Endometrium (tissue), 2 donors: ENCODE measurements around the gene KLHL10.

Experiments
- FAIRE-seq: peaks from 2 replicates; lab custom pipeline; 2012; peaks lifted over from hg19 to GRCh38; lab: Jason Lieb, UNC
- donor health status: control.
- donor health status: control.

KLHL10 gene

DNA sequence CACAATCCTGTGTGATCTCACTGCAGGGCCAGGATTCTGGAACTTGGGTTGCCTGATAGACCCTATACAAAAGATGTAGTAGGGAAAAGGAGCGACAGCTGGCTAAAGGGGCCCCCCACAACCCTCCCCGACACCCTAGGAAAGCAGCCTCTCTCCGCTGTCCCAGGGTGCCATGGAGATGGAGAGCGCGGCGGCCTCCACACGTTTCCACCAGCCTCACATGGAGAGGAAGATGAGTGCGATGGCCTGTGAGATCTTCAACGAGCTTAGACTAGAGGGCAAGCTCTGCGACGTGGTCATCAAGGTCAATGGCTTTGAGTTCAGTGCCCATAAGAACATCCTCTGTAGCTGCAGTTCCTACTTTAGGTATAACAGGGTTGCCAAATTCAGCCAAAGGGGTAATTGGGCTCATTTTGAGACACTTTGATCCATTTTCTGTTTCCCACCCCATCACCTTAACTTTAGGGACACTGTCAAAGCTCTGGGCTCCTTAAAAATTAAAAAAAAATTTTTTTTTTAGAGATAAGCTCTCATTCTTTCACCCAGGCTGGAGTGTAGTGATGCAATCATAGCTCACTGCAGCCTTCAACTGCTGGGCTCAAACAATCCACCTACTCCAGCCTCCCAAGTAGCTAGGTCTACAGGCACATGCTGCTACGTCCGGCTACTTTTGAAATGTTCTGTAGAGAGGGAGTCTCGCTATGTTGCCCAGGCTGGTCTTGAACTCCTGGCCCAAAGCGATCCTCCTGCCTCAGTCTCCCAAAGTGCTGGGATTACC lies at the start of gene KLHL10:
Gene KLHL10 (plus strand): TSS at position 65 of the 778 bp plus-strand sequence. CDS start 108 bp downstream, at position 173.
- no peak for FAIRE-seq

DNA sequence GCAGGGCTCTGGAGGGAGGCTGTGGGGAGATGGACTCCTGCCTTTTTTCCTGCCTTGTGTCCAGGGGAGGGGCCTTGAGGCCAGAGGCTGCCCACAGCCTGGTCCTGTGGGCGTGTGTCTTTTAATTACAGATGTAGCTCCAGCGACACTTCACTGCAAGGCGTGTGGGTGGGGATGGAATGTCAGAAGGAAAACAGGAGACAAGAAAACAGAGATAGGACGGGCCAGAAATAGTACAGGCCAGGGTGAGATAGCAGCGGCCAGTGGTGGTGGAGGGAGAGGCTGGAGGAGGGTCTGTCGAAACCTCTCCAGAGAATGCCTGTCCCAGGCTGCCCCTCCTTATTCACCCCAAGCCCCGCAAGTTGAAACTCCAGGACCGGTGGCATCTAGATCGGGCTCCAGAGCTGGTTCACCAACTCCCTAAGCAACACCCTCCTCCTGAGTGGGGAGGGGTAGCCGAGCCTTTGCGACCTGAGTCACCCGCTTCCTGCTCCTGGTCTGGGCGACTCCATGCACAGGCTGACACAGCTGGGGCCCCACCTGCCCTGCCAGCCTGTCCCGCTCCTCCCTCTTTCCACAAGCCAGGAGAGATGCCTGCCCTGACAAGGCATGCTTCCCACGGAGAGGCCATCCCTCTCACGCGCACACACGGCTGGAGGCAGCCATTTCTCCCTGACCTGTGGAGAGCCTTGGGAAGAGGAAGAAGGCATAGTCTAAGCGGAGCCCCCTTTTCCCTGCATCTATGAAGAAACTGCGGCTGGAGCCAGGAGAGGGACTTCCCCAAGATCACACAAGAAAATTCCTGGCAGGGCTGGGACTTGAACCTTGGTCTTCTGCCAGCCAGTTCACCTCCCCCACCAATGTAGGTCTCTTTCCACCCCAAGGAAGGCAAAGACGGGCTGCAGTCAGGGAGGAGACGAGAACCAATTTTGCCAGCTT lies 44.5 kb upstream of the KLHL10 start:
- FAIRE-seq = no peak

GRCh38 chr17:41793784-41794539 lies 43.7 kb upstream of the KLHL10 start:
- FAIRE-seq = no peak

- no peak for FAIRE-seq
Measured at GRCh38 chr17:41794540-41794975, 43.1 kb upstream of the KLHL10 start.

DNA sequence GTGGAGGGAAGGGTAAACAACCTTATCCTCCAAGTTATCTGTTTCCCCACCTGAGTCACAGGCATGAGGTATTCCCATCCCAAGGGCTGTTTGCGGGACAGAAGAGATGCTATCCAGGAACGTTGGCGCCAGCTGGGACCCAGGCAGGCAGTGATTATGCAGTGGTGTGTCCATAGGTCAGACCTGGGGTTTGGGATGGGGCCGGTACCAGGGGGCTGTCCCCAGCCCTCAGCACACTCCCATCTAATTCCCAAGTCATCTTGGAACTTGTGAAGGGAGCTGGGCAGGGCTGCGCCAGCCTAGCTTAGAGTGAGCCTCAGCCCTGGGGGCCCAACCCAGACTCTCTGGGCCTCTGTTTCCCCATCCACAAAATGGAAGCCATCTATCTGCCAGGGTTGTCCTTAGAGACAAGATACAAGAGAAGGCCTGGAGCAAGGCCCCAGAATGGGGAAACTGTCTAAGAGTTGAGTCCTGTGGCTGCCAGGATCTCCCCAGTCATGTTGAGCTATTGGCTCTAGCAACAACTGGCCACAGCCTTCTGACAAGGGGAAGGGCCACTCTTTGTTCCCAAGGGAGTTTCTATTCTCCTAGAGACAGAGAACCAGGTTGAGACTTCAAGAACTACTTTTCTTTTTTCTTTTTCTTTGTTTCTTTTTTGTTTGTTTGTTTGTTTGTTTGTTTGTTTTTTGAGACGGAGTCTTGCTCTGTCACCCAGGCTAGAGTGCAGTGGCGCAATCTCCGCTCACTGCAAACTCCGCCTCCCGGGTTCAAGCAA lies 41.3 kb upstream of the KLHL10 start:
- no peak for FAIRE-seq

DNA sequence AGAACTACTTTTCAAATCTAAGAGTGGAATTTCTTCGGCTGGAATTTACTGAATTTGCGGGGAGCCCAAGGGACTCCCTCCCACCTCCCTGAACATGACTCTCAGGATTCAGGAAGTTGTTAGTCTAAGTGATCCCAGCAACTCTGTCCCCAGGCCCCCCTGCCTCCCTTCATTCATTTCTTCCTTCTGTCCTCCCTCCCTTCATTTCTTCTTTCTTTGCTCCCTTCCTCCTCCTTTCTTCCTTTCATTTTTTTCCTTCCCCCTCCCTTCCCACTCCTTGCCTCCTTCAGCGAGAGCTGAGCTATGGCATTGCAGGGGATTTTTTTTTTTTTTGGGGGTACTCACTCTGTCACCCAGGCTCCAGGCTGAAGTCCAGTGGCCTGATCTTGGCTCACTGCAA lies 40.2 kb upstream of the KLHL10 start:
- no peak for FAIRE-seq

DNA sequence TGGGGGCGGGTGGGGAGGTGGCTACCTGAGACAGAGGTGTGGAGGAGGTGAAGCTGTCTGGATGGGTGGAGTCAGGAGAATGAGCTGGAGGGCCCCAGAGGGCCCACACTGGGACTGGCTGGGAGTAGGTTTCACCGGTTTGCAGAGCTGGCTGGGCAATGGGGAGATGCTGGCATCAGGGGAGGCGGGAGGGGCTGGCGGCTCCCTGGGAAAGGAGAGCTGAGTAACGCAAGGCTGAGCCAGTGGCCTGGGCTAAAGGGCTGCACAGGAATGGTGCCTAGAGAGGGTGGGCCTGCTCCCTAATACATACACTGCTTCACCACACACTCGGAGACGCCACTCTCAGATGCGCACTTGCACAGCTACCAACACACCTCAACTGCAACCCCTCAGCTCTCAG lies 38.3 kb upstream of the KLHL10 start:
- FAIRE-seq = no peak

DNA sequence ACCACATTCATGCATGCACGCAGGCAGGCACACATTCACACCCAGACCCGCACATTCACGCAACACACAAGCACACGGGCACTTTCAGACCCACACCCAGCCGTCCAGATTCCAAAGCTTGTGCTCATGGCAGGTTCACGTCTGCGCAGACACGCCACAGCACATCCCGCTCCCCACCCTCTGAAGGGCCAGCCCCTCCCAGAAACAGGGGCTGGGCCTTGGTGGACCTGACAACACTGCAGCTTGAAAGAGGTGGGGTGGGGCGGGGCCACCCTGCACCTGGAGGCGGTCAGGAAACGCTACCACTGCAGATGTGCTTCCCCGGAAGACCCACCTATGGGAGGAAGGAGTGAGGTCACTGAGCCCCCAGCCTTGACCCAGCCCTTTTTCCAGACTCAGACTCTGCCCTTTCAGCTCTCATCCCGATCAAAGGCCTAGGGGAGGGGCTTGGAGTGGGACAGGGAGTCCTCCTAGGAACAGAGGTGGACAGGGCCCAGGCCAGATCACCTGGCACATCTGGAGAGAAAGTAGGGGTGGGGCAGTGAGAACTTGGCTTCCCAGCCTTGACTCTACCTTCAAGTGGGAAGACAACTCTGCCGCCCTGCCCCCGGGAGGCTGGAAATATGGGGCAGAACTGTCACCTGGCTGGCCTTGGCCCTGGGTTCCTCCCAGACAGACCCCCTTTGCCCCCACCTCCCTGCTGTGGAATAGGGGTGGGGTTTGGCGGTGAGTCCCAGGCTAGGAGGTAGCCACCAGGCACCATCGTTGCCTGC lies 36.8 kb upstream of the KLHL10 start:
- no peak for FAIRE-seq

GRCh38 chr17:41801374-41802271 lies 36.0 kb upstream of the KLHL10 start:
- FAIRE-seq = peak; percentile 55

DNA sequence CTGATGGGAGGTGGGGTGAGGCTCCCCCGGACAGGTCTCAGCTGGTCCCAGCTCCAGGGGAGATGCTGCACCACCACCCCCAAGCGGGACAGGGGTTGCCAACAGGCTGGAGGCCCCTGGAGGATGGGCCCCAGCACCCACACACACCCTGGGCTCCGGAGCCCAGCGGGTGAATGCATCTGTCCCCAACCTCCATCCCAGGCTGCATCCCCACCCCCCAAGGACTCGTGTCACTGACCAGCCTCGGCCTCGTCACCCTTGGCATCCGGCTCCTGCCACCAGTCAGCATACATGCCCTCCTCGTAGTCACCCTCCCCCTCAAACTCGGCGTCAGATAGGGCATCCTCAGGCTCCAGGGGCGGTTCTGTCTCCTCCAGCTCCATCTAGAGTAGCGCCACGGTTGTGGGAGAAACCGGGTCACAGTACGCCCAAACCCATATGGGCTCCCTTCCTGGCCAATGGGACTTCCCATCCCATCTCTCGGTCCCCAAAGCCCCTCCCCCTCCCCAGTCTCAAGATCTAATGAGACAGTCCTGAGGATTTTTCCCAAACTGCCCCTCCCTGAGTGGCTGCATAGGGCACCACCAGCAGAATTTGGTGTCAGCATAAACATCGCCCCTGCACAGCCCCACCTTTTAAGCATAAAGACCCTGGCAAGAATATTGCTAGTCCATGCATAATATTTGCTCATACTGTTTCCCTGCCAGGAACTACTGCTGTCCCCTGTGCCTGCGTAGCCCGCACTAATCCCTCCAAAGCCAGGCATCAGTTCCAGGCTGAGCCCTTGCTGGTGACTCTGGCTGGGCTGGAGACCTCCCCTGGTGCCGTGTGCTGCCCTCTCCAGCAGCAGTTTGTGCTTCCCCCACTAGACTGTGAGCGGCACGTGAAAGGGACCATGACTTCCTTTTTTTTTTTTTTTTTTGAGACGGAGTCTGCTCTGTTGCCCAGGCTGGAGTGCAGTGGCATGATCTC lies 34.3 kb upstream of the KLHL10 start:
- no peak for FAIRE-seq

DNA sequence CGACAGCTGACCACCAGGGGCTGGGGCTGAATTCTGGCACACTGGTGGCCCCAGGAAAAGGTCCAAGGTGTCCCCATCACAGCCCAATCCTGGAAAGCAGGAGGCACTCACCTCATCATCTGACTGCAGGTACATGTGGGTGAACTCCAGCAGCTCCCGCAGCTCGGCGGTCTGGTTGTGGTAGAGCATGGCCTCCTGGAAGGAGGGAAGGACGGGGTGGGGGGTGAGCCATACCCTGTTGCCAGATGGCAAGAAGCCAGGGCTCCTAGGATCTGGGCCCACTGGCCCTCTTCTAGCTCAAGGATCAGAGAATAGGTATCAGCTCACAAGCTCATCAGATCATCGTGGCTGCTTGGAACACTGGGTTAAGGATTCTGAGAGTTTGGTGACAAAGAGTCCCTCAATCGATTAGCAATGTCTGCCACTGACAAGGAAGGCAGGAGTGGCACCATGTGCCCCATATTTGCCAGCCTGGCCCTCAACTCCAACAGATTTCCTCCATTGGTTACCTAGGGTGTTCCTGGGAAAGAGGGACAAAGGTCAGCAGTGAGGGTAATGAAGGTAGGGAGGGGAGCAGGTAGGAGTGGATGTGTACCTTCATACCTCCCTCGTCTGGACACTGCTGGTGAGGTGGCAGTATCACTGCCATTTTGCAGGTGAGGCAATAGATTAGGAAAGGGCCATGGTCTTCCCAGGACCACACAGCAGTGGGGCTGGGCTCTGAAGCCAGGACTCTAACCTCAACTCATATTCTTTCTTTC lies 30.8 kb upstream of the KLHL10 start:
- FAIRE-seq = no peak

DNA sequence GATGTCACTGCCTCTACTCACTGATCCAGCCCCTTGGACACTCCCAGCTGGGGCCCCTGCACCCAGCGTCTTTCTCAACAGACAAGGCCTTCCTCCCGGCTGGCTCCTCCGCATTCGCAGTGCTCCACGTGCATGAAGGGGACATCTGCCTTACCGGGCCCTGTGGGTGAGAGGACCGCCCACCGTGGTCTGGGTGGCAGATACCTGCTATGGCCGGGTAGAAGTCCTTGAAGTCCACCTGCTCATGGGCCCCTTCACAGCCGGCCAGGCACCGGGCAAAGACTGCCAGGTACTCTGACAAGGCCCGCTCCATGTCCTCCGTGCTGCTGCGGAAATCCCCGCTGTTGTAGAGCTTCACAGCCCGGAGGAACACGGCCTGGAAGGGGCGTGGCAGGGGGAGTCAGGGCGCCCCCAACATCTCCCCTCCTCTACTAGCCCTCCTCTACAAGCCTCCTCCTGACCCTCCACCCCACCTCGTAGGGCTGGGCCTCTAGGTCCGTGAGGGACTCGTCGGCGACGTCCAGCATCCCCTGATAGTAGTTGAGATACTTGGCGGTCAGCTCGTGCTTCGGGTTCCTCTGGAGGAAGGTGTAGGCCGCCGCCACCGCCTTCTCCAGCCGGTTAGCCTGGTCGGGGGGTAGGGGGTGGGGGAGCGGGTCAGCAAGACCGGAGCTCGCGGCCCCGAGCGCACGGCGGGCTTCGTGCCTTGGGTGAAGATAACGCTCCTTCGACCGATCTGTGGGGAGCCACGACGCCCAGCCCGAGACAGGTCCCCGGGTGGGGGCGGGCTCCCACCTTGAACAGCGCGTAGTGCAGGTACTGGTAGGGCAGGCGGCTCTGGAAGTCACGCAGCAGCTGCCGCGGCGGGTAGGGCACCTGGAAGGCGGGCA lies 26.7 kb upstream of the KLHL10 start:
- FAIRE-seq = no peak

- FAIRE-seq = no peak
Measured at GRCh38 chr17:41811549-41812380, 25.9 kb upstream of the KLHL10 start, which contains the start of gene P3H4. P3H4 (minus strand) TSS chr17:41811949; CDS start chr17:41811915, 34 bp downstream.

GRCh38 chr17:41812381-41813151 lies 25.1 kb upstream of the KLHL10 start, which contains the start of gene FKBP10:
FKBP10 (plus strand) TSS chr17:41813004; CDS start chr17:41813035, 31 bp downstream.
- no peak for FAIRE-seq
